Loucy (cell line): ENCODE measurements around the gene TLK2.
"Not testable (repeated sequence)": the region's sequence is repeated elsewhere in the genome, so short reads cannot be mapped to it uniquely, and the experiment has no call there.

Experiments
- CTCF ChIP-seq: fragments of 200-600 bp; sonication (generic); conservative IDR thresholded peaks from 2 replicates; pipeline ENCODE4 v1.5.1; 2014; ENCODE audit warnings: mild to moderate bottlenecking, antibody characterized with exemption, low read length
- EZH2phosphoT487 ChIP-seq: fragments of 200-600 bp; IDR thresholded peaks from 2 replicates; pipeline ENCODE4 v1.6.1; 2018; ENCODE audit warnings: antibody characterized with exemption, mild to moderate bottlenecking, moderate library complexity, borderline replicate concordance

- TF ChIP-seq CTCF, EZH2phosphoT487: not testable (repeated sequence)
Measured at GRCh38 chr17:62557532-62557931, 78.9 kb downstream of the TLK2 start.
